H1 (cell line): ENCODE data around the gene BUB1B. TPM values are rescaled to one million over a fixed set of nuclear protein-coding genes. Genes with fewer than 3 reads are reported as not detected.

Experiments
- CTCF ChIA-PET: fragments of 300-600 bp; sonication (Branson Sonifier 250); formaldehyde crosslinking; loops from one replicate; lab custom pipeline; 2021; ENCODE audit not compliant: partially characterized antibody; lab: Charles Lee
- POLR2A ChIA-PET: fragments of 300-600 bp; sonication (Branson Sonifier 250); formaldehyde crosslinking; loops from one replicate; lab custom pipeline; 2021; ENCODE audit warnings: inconsistent platforms; ENCODE audit not compliant: partially characterized antibody; lab: Charles Lee
- DNase-seq, 2 experiments: peaks; one replicate each; pipeline versions ENCODE4 v3.0.0 to v3.0.0-alpha.2; 2010 to 2022; ENCODE audit warnings: low spot score in 2 of 2, low read depth in 1 of 2, mixed read lengths in 1 of 2
- FAIRE-seq: peaks from 2 replicates; lab custom pipeline; 2011; peaks lifted over from hg19 to GRCh38; lab: Jason Lieb, UNC
- H2AFZ ChIP-seq: 2 replicates; pipeline ENCODE4 v1.8.1; 2012; ENCODE audit warnings: low read length, inconsistent platforms
- H2AK5ac ChIP-seq: 2 replicates; pipeline ENCODE4 v1.6.1; 2013; ENCODE audit warnings: low read depth, low read length
- H2BK120ac ChIP-seq: replicated peaks from 2 replicates; pipeline ENCODE3; 2013; ENCODE audit warnings: low read depth, low read length, inconsistent platforms
- H2BK12ac ChIP-seq: 2 replicates; pipeline ENCODE4 v1.6.1; 2013; ENCODE audit warnings: low read depth, low read length
- H2BK15ac ChIP-seq: 2 replicates; pipeline ENCODE4 v1.6.1; 2013; ENCODE audit warnings: low read length
- H2BK20ac ChIP-seq: 2 replicates; pipeline ENCODE4 v1.6.1; 2013; ENCODE audit warnings: low read length
- H2BK5ac ChIP-seq: 2 replicates; pipeline ENCODE4 v1.6.1; 2013; ENCODE audit warnings: low read depth, low read length
- H3K14ac ChIP-seq: 2 replicates; pipeline ENCODE4 v1.6.1; 2013; ENCODE audit warnings: inconsistent platforms; ENCODE audit not compliant: insufficient read length
- H3K18ac ChIP-seq: 2 replicates; pipeline ENCODE4 v1.6.1; 2013; ENCODE audit warnings: low read length; ENCODE audit errors: extremely low read depth
- H3K23ac ChIP-seq: 2 replicates; pipeline ENCODE4 v1.6.1; 2013; ENCODE audit warnings: inconsistent platforms; ENCODE audit not compliant: insufficient read length
- H3K23me2 ChIP-seq: 2 replicates; pipeline ENCODE4 v1.6.1; 2013; ENCODE audit warnings: low read depth, low read length
- H3K27ac ChIP-seq: 2 replicates; pipeline ENCODE4 v1.6.1; 2011; ENCODE audit warnings: low read depth, low read length, inconsistent platforms
- H3K27me3 ChIP-seq, 4 experiments: replicated peaks in 1 of 4; 1 replicate in 1 of 4; 2 replicates in 3 of 4; pipeline versions ENCODE4 v1.6.1 to v1.8.1; 2011 to 2013; ENCODE audit warnings: low read length in 3 of 4, mild to moderate bottlenecking in 3 of 4, inconsistent platforms in 2 of 4, mixed read lengths in 2 of 4, moderate library complexity in 1 of 4; ENCODE audit not compliant: control insufficient read depth in 3 of 4, insufficient read depth in 3 of 4; ENCODE audit errors: extremely low read depth in 1 of 4
- H3K36me3 ChIP-seq, 4 experiments: 2 replicates each; pipeline versions ENCODE4 v1.6.1 to v1.8.1; 2011 to 2013; ENCODE audit warnings: mild to moderate bottlenecking in 4 of 4, low read length in 3 of 4, moderate library complexity in 2 of 4, control low read depth in 1 of 4, inconsistent platforms in 1 of 4; ENCODE audit not compliant: insufficient read depth in 4 of 4, control insufficient read depth in 2 of 4
- H3K4ac ChIP-seq: replicated peaks from 2 replicates; pipeline ENCODE3; 2013; ENCODE audit warnings: low read length, low read depth, mixed read lengths, inconsistent platforms; ENCODE audit not compliant: insufficient read length
- H3K4me1 ChIP-seq, 4 experiments: replicated peaks in 1 of 4; 1 replicate in 1 of 4; 2 replicates in 3 of 4; pipeline versions ENCODE4 v1.6.1 to v1.8.1; 2011 to 2013; ENCODE audit warnings: low read length in 3 of 4, inconsistent platforms in 2 of 4, mixed read lengths in 1 of 4; ENCODE audit not compliant: insufficient read depth in 4 of 4, control insufficient read depth in 3 of 4
- H3K4me2 ChIP-seq, 2 experiments: 2 replicates each; pipeline versions ENCODE4 v1.6.1 to v1.8.1; 2011 to 2013; ENCODE audit warnings: low read depth in 2 of 2, low read length in 2 of 2, control low read depth in 1 of 2, inconsistent platforms in 1 of 2, mild to moderate bottlenecking in 1 of 2; ENCODE audit not compliant: insufficient read depth in 1 of 2
- H3K4me3 ChIP-seq, 4 experiments: fragments of 200-600, 300-600 bp in 1 of 4; sonication (generic), shearing (Covaris generic), sonication (Bioruptor Twin) in 1 of 4; 2 replicates each; pipeline versions ENCODE4 v1.5.1 to v1.8.1; 2011 to 2016; ENCODE audit warnings: low read length in 4 of 4, low read depth in 3 of 4, control low read depth in 2 of 4, inconsistent platforms in 2 of 4, mild to moderate bottlenecking in 2 of 4, mixed read lengths in 1 of 4, moderate library complexity in 1 of 4; ENCODE audit not compliant: insufficient read depth in 2 of 4; ENCODE audit errors: extremely low read depth in 1 of 4
- H3K56ac ChIP-seq: replicated peaks from 2 replicates; pipeline ENCODE3; 2013; ENCODE audit warnings: low read depth, mild to moderate bottlenecking, mixed read lengths, low read length, inconsistent platforms; ENCODE audit not compliant: insufficient read length
- H3K79me1 ChIP-seq: 2 replicates; pipeline ENCODE4 v1.6.1; 2013; ENCODE audit warnings: low read depth, low read length, control low read depth
- H3K79me2 ChIP-seq, 2 experiments: 2 replicates each; pipeline versions ENCODE4 v1.6.1 to v1.8.1; 2012 to 2013; ENCODE audit warnings: low read length in 2 of 2, mild to moderate bottlenecking in 2 of 2, inconsistent platforms in 1 of 2; ENCODE audit not compliant: insufficient read depth in 2 of 2, control insufficient read depth in 1 of 2
- H3K9ac ChIP-seq, 4 experiments: replicated peaks in 1 of 4; 1 replicate in 1 of 4; 2 replicates in 3 of 4; pipeline versions ENCODE4 v1.6.1 to v1.8.1; 2011 to 2013; ENCODE audit warnings: low read depth in 3 of 4, low read length in 3 of 4, control low read depth in 2 of 4, mild to moderate bottlenecking in 2 of 4, moderate library complexity in 2 of 4, inconsistent platforms in 1 of 4; ENCODE audit errors: extremely low read depth in 1 of 4
- H3K9me3 ChIP-seq, 2 experiments: 2 replicates each; pipeline versions ENCODE4 v1.6.1 to v1.8.1; 2012 to 2013; ENCODE audit warnings: mild to moderate bottlenecking in 2 of 2, moderate library complexity in 2 of 2, control low read depth in 1 of 2, inconsistent platforms in 1 of 2, low read depth in 1 of 2, low read length in 1 of 2, mixed read lengths in 1 of 2; ENCODE audit not compliant: insufficient read depth in 2 of 2
- H4K20me1 ChIP-seq, 2 experiments: replicated peaks in 1 of 2; 2 replicates each; pipeline versions ENCODE3 to v1.8.1; 2011 to 2013; ENCODE audit warnings: inconsistent platforms in 2 of 2, low read length in 2 of 2, mild to moderate bottlenecking in 1 of 2; ENCODE audit not compliant: insufficient read depth in 2 of 2, control insufficient read depth in 1 of 2
- H4K5ac ChIP-seq: 2 replicates; pipeline ENCODE4 v1.6.1; 2013; ENCODE audit warnings: low read length, low read depth, mixed read lengths, inconsistent platforms; ENCODE audit not compliant: insufficient read length
- H4K8ac ChIP-seq: 2 replicates; pipeline ENCODE4 v1.8.0; 2013; ENCODE audit warnings: mild to moderate bottlenecking, moderate library complexity, low read length, inconsistent platforms; ENCODE audit not compliant: insufficient read depth; ENCODE audit errors: extremely low read depth
- H4K91ac ChIP-seq: replicated peaks from 2 replicates; pipeline ENCODE3; 2013; ENCODE audit warnings: low read length, mixed read lengths, inconsistent platforms; ENCODE audit not compliant: insufficient read length
- HDAC6 ChIP-seq: IDR thresholded peaks from one replicate; pipeline ENCODE4 v1.7.1; 2012; ENCODE audit warnings: low read depth, mild to moderate bottlenecking, inconsistent platforms, low read length, moderate library complexity
- RBBP5 ChIP-seq: IDR thresholded peaks from 2 replicates; pipeline ENCODE4 v1.7.1; 2012; ENCODE audit warnings: low read depth, mild to moderate bottlenecking, inconsistent platforms, low read length, moderate library complexity, borderline replicate concordance
- SAP30 ChIP-seq: fragments of 300-600 bp; sonication (generic); IDR thresholded peaks from 2 replicates; pipeline ENCODE4 v1.7.1; 2012; ENCODE audit warnings: low read length, moderate library complexity, mild to moderate bottlenecking, inconsistent platforms; ENCODE audit not compliant: insufficient read depth, insufficient replicate concordance
- SIX5 ChIP-seq: IDR thresholded peaks from 2 replicates; pipeline ENCODE4 v1.6.1; 2011; ENCODE audit warnings: mild to moderate bottlenecking, low read depth, low read length
- TEAD4 ChIP-seq: IDR thresholded peaks from 2 replicates; pipeline ENCODE4 v1.6.1; 2012; ENCODE audit warnings: low read depth, low read length, inconsistent platforms, mixed read lengths
- WGBS, 2 experiments: shearing (Covaris generic) in 1 of 2; methylation state at CpG; one replicate each; pipeline versions ENCODE4 v1.1.6 to v1.1.7; 2013 to 2015; ENCODE audit warnings: low lambda C conversion rate in 2 of 2, mixed read lengths in 2 of 2, inconsistent platforms in 1 of 2, low coverage in 1 of 2, missing lambda C conversion rate in 1 of 2; ENCODE audit not compliant: insufficient replicate concordance in 2 of 2, insufficient coverage in 1 of 2, insufficient read length in 1 of 2; ENCODE audit errors: extremely low coverage in 1 of 2, missing lambda C conversion rate in 1 of 2; 5-methylcytosine and 5-hydroxymethylcytosine counted together
- polyA plus RNA-seq, 7 experiments: library from polyadenylated mRNA; depleted of rRNA in 3 of 7; stranded (reverse) in 5 of 7; unstranded in 2 of 7; fragments of >200 nt in 5 of 7; fragments of 200-250 nt in 2 of 7; gene quantifications; 1 replicate in 5 of 7; 2 replicates in 1 of 7; 4 replicates in 1 of 7; pipeline versions ENCODE4 v1.2.1 to v1.2.3, GENCODE V29; 2011 to 2013; ENCODE audit warnings: missing spikeins in 2 of 7, mixed read lengths in 2 of 7
- total RNA-seq: library from RNA; stranded (reverse); fragmentation: NEBNext Ultra II Directional; extraction: Animal tissue kit (Norgen Biotek cat#: 25700); gene quantifications from 2 replicates; pipeline ENCODE4 v1.2.1, GENCODE V29; 2021

BUB1B gene
- total and polyA plus RNA-seq, 2 of the 8 experiments (the other 6 are each of a cell fraction or from before 2014, with no cell fraction given), result 48.9 to 144 TPM

GRCh38 chr15:40162552-40162951 lies 1.7 kb downstream of the BUB1B start:
- Histone ChIP-seq H4K91ac (no peak overlapping the region), H2AK5ac (no peak overlapping the region), H3K18ac (no peak overlapping the region), H2BK12ac (no peak overlapping the region), H3K9me3 (no peaks in the 10 kb centered on the region), H3K4me2 (peak overlapping the region; percentile 81 to 92), H2BK5ac (no peak overlapping the region), H2BK120ac (no peak overlapping the region), H2BK15ac (no peak overlapping the region), H3K23ac (no peak overlapping the region), H4K20me1 (peaks cover 5 to 8% of the 10 kb centered on the region in 2 experiments), H3K4ac (no peak overlapping the region), H3K79me1 (no peaks in the 10 kb centered on the region), H4K5ac (no peak overlapping the region), H3K27me3 (no peaks in the 10 kb centered on the region), H3K14ac (no peak overlapping the region), H3K9ac (peak overlapping the region in 1 of 4 experiments; percentile 26; a peak in 1 of 7 replicates), H3K79me2 (peaks cover 29 to 61% of the 10 kb centered on the region in 2 experiments), H3K23me2 (peaks cover 8% of the 10 kb centered on the region), H3K36me3 (peaks cover 0 to 22% (median 11%) of the 10 kb centered on the region in 4 experiments; a peak in 6 of 8 replicates), H3K4me3 (peak overlapping the region; percentile 85 to 97 (median 91); a peak in 7 of 8 replicates), H4K8ac (no peak overlapping the region), H3K27ac (no peak overlapping the region), H2AFZ (no peak overlapping the region), H2BK20ac (no peak overlapping the region), H3K56ac (no peak overlapping the region), H3K4me1 (peaks cover 0 to 10% (median 6%) of the 10 kb centered on the region in 4 experiments; a peak in 3 of 7 replicates)
- 89% methylated on average over 2 of the region's 2 CpGs; no CpG with 5 or more reads in 1 of the 2 experiments for WGBS, 2 experiments
- CTCF ChIA-PET, result interaction anchor here (0.7 to 16.9 kb wide), 10 partner anchors 11 to 117 kb away, joined by 3 to 249 read pairs (median 5); partner anchors contain the start of gene BMF
- FAIRE-seq (no peak), DNase-seq (no peak)
- POLR2A ChIA-PET, result interaction anchor here (1.0 to 11.5 kb wide), 13 partner anchors 8 to 124 kb away, joined by 3 to 143 read pairs (median 7); partner anchors contain the start of gene BMF
- TF ChIP-seq SIX5, result no peak
- no peak for TF ChIP-seq RBBP5
- TF ChIP-seq HDAC6, result no peak
- TF ChIP-seq TEAD4, result no peak
- TF ChIP-seq SAP30, result no peak
